ENCODE measurements around the gene NPTXR. TPM values are rescaled to one million over a fixed set of nuclear protein-coding genes. Genes with fewer than 3 reads are reported as not detected.
"Not testable (repeated sequence)": the region's sequence is repeated elsewhere in the genome, so short reads cannot be mapped to it uniquely, and the experiment has no call there.

Gene NPTXR
- total RNA-seq, 2 donors from 2014 or later = 8.3 to 8.4 TPM

- no peak for DNase-seq (ENCODE audit: low spot score)
- intact Hi-C loops (cut with DNase I) = loop anchor here in 1 of 2 donors (10.0 kb wide), 1 partner anchor 274 kb away; no protein-coding TSS in a partner anchor
Measured at GRCh38 chr22:38860283-38861169, 16.7 kb upstream of the NPTXR start.

GRCh38 chr22:38859581-38860282 lies 15.9 kb upstream of the NPTXR start:
- no peak for DNase-seq (ENCODE audit: low spot score)
- intact Hi-C loops (cut with DNase I) = loop anchor here in 1 of 2 donors (10.0 kb wide), 1 partner anchor 275 kb away; no protein-coding TSS in a partner anchor

- intact Hi-C loops (cut with DNase I) = no loop called here
- no peak for DNase-seq (ENCODE audit: low spot score)
Measured at GRCh38 chr22:38858492-38858891, 14.7 kb upstream of the NPTXR start.

- DNase-seq (ENCODE audit: low spot score); intact Hi-C loops (cut with DNase I): not testable (repeated sequence)
Measured at GRCh38 chr22:38854476-38854875, 10.6 kb upstream of the NPTXR start.

- DNase-seq (ENCODE audit: low spot score); intact Hi-C loops (cut with DNase I): not testable (repeated sequence)
Measured at GRCh38 chr22:38853883-38854282, 10.1 kb upstream of the NPTXR start.

- no peak for DNase-seq (ENCODE audit: low spot score)
- intact Hi-C loops (cut with DNase I) = no loop called here
Measured at GRCh38 chr22:38853196-38853651, 9.4 kb upstream of the NPTXR start.

GRCh38 chr22:38852522-38852921 lies 8.7 kb upstream of the NPTXR start:
- intact Hi-C loops (cut with DNase I) = no loop called here
- DNase-seq (ENCODE audit: low spot score) = no peak

- no peak for DNase-seq (ENCODE audit: low spot score)
- intact Hi-C loops (cut with DNase I) = no loop called here
Measured at GRCh38 chr22:38850941-38851849, 7.4 kb upstream of the NPTXR start.

- intact Hi-C loops (cut with DNase I) = no loop called here
- DNase-seq (ENCODE audit: low spot score) = no peak
Measured at GRCh38 chr22:38850399-38850798, 6.6 kb upstream of the NPTXR start.

- no peak for DNase-seq (ENCODE audit: low spot score)
- intact Hi-C loops (cut with DNase I) = loop anchor here in 1 of 2 donors (10.0 kb wide), 1 partner anchor 75 kb away; no protein-coding TSS in a partner anchor
Measured at GRCh38 chr22:38849811-38850210, 6.0 kb upstream of the NPTXR start.

- no peak for DNase-seq (ENCODE audit: low spot score)
- intact Hi-C loops (cut with DNase I) = loop anchor here in 1 of 2 donors (10.0 kb wide), 1 partner anchor 72 kb away; no protein-coding TSS in a partner anchor
Measured at GRCh38 chr22:38846412-38846811, 2.6 kb upstream of the NPTXR start.

- intact Hi-C loops (cut with DNase I) = loop anchor here in 1 of 2 donors (10.0 kb wide), 1 partner anchor 70 kb away; no protein-coding TSS in a partner anchor
- no peak for DNase-seq (ENCODE audit: low spot score)
Measured at GRCh38 chr22:38845004-38845740, 1.3 kb upstream of the NPTXR start.

GRCh38 chr22:38844315-38845003 lies 631 bp upstream of the NPTXR start:
- no peak for DNase-seq (ENCODE audit: low spot score)
- intact Hi-C loops (cut with DNase I) = loop anchor here (5.0 to 10.0 kb wide), 2 partner anchors 70 to 77 kb away; no protein-coding TSS in a partner anchor

- DNase-seq (ENCODE audit: low spot score) = no peak
- intact Hi-C loops (cut with DNase I) = loop anchor here (5.0 to 10.0 kb wide), 2 partner anchors 68 to 76 kb away; no protein-coding TSS in a partner anchor
Measured at GRCh38 chr22:38843201-38843656, 599 bp downstream of the NPTXR start.

- intact Hi-C loops (cut with DNase I) = loop anchor here (5.0 to 10.0 kb wide), 2 partner anchors 68 to 75 kb away; no protein-coding TSS in a partner anchor
- no peak for DNase-seq (ENCODE audit: low spot score)
Measured at GRCh38 chr22:38842512-38843200, 1.2 kb downstream of the NPTXR start.

GRCh38 chr22:38841635-38842034 lies 2.2 kb downstream of the NPTXR start:
- intact Hi-C loops (cut with DNase I) = loop anchor here (5.0 to 10.0 kb wide), 2 partner anchors 67 to 74 kb away; no protein-coding TSS in a partner anchor
- DNase-seq (ENCODE audit: low spot score) = no peak

GRCh38 chr22:38841211-38841610 lies 2.6 kb downstream of the NPTXR start:
- DNase-seq (ENCODE audit: low spot score) = no peak
- intact Hi-C loops (cut with DNase I) = loop anchor here (5.0 to 10.0 kb wide), 2 partner anchors 66 to 74 kb away; no protein-coding TSS in a partner anchor
